ENCODE results near the gene CHN1.
A peak's percentile ranks its signal among the peaks of the same experiment; 100 is the strongest.

CHN1 gene

GRCh38 chr2:174781298-174781697 lies 223.9 kb downstream of the CHN1 start:
- DNase-seq: no peak

GRCh38 chr2:174780856-174781255 lies 224.3 kb downstream of the CHN1 start:
- no peak for DNase-seq

- DNase-seq: no peak
Observed at GRCh38 chr2:174780191-174780840, 224.9 kb downstream of the CHN1 start.

GRCh38 chr2:174779361-174779928 lies 225.7 kb downstream of the CHN1 start:
- DNase-seq: no peak

- no peak for DNase-seq
Observed at GRCh38 chr2:174778085-174778981, 226.8 kb downstream of the CHN1 start.

- no peak for DNase-seq
Observed at GRCh38 chr2:174777347-174778084, 227.7 kb downstream of the CHN1 start.

GRCh38 chr2:174776675-174777074 lies 228.5 kb downstream of the CHN1 start:
- DNase-seq: no peak

- no peak for DNase-seq
Observed at GRCh38 chr2:174776223-174776622, 229.0 kb downstream of the CHN1 start.

- no peak for DNase-seq
Observed at GRCh38 chr2:174775571-174775980, 229.6 kb downstream of the CHN1 start.

- no peak for DNase-seq
Observed at GRCh38 chr2:174774886-174775285, 230.3 kb downstream of the CHN1 start.

- no peak for DNase-seq
Observed at GRCh38 chr2:174773215-174773614, 232.0 kb downstream of the CHN1 start.

GRCh38 chr2:174772472-174772801 lies 232.7 kb downstream of the CHN1 start:
- no peak for DNase-seq

GRCh38 chr2:174771631-174772471 lies 233.3 kb downstream of the CHN1 start:
- DNase-seq: peak; percentile 60

- DNase-seq: no peak
Observed at GRCh38 chr2:174771136-174771535, 234.0 kb downstream of the CHN1 start.

GRCh38 chr2:174768557-174768956 lies 236.6 kb downstream of the CHN1 start:
- DNase-seq: no peak

GRCh38 chr2:174766271-174766670 lies 238.9 kb downstream of the CHN1 start:
- no peak for DNase-seq

- no peak for DNase-seq
Observed at GRCh38 chr2:174765576-174765975, 239.6 kb downstream of the CHN1 start.

- DNase-seq: peak; percentile 71
Observed at GRCh38 chr2:174764280-174765255, 240.6 kb downstream of the CHN1 start, which contains the start of gene CHRNA1. CHRNA1 (minus strand) TSS chr2:174764472; CDS start chr2:174764394, 78 bp downstream.

- no peak for DNase-seq
Observed at GRCh38 chr2:174763780-174764179, 241.4 kb downstream of the CHN1 start.

GRCh38 chr2:174762464-174762863 lies 242.7 kb downstream of the CHN1 start:
- no peak for DNase-seq

GRCh38 chr2:174761837-174762236 lies 243.3 kb downstream of the CHN1 start:
- DNase-seq: peak; percentile 24
